Neural progenitor cell (in vitro differentiated cells): ENCODE results near the gene RNF224.

ENCODE experiments used
- EZH2 ChIP-seq: fragments of 200-600 bp; sonication (generic); IDR thresholded peaks from 2 replicates; pipeline ENCODE4 v1.6.1; 2017; ENCODE audit warnings: antibody characterized with exemption, mild to moderate bottlenecking, moderate library complexity
- TF ChIP-seq, protein P1 (sequence below): fragments of 200-600 bp; sonication (generic); IDR thresholded peaks from 2 replicates; pipeline ENCODE4 v1.5.1; 2017; ENCODE audit warnings: antibody characterized with exemption, mild to moderate bottlenecking

- TF ChIP-seq, protein P1, sequence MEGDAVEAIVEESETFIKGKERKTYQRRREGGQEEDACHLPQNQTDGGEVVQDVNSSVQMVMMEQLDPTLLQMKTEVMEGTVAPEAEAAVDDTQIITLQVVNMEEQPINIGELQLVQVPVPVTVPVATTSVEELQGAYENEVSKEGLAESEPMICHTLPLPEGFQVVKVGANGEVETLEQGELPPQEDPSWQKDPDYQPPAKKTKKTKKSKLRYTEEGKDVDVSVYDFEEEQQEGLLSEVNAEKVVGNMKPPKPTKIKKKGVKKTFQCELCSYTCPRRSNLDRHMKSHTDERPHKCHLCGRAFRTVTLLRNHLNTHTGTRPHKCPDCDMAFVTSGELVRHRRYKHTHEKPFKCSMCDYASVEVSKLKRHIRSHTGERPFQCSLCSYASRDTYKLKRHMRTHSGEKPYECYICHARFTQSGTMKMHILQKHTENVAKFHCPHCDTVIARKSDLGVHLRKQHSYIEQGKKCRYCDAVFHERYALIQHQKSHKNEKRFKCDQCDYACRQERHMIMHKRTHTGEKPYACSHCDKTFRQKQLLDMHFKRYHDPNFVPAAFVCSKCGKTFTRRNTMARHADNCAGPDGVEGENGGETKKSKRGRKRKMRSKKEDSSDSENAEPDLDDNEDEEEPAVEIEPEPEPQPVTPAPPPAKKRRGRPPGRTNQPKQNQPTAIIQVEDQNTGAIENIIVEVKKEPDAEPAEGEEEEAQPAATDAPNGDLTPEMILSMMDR: no peak
- no peak for TF ChIP-seq EZH2
Observed at GRCh38 chr9:137217276-137218211, 9.8 kb upstream of the RNF224 start.
